HG03103 (cell line): ENCODE results near the gene RNF220.

Source experiments
- ATAC-seq: cut with Tn5 transposase; IDR thresholded peaks from one replicate; pipeline ENCODE4 v1.9.1; 2021; ENCODE audit warnings: low read depth; ENCODE audit not compliant: unreplicated experiment

The RNF220 gene

GRCh38 chr1:44572572-44572879 lies 167.5 kb downstream of the RNF220 start:
- no peak for ATAC-seq

DNA sequence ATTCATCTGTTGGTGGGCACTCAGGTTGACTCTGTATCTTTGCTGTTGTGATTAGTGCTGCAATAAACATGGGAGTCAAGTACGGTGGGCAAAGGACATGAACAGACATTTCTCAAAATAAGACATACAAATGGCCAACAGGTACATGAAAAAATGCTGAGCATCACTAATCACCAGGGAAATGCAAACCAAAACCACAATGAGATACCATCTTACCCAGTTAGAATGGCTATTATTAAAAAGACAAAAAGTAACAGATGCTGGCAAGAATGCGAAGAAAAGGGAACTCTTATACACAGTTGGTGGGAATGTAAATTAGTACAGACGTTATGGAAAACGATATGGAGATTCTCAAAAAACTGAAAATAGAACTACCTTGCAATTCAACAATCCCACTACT lies 170.3 kb downstream of the RNF220 start:
- ATAC-seq = no peak

- no peak for ATAC-seq
These were observed 171.5 kb downstream of the RNF220 start for GRCh38 chr1:44576456-44577150.

GRCh38 chr1:44581205-44581604 lies 176.2 kb downstream of the RNF220 start:
- no peak for ATAC-seq

GRCh38 chr1:44584167-44584566 lies 179.1 kb downstream of the RNF220 start:
- ATAC-seq = no peak

DNA sequence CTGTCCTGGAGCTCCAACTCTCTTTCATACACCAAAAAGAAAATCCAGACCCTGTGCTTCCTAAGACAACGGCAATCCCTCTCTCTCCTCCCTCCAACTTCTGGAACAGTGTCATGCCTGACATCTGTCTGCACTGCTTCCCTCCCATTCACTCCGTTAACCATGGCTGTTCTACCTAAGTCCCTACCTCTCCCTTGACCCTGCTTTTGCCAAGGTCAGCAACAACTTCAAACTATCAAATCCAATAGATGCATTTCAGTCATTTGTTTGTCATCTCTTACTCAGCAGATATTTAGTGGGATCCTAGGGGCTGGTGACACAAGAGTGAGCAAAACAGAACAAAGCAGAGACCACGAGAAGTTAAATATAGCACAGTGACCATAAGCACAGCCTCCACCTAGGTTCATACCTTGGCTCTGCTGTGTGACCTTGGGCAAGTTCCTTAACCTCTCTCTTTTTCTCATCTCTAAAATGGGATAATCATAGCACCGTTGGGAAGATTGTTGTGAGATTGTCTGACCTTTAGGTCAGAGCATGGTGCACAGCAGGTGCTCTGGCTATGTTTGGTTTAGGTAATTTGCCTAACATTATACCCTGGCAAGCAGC lies 180.4 kb downstream of the RNF220 start:
- ATAC-seq = no peak

- no peak for ATAC-seq
These were observed 182.9 kb downstream of the RNF220 start for GRCh38 chr1:44587796-44588460.

GRCh38 chr1:44588551-44589210 lies 183.6 kb downstream of the RNF220 start:
- ATAC-seq = no peak

DNA sequence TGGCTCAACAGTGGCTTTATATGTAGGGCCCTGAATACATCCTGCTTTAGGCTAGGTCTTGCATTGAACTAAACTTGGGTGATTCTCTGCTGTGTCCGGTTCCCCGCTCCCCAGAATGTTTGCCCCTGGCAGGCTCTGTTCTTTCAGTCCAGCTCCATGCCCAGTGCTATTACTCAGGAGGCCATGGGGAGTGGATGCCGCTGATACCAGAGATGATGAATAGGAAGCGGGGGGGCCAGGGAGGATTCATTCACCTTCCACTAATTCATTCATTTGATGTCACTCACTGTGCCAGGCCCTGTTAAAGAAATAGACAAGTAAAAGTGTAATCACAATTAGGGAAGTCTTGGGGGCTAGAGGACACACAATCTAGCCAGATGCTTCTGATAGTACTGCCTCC lies 185.4 kb downstream of the RNF220 start:
- ATAC-seq = no peak

GRCh38 chr1:44591381-44591780 lies 186.3 kb downstream of the RNF220 start:
- no peak for ATAC-seq

DNA sequence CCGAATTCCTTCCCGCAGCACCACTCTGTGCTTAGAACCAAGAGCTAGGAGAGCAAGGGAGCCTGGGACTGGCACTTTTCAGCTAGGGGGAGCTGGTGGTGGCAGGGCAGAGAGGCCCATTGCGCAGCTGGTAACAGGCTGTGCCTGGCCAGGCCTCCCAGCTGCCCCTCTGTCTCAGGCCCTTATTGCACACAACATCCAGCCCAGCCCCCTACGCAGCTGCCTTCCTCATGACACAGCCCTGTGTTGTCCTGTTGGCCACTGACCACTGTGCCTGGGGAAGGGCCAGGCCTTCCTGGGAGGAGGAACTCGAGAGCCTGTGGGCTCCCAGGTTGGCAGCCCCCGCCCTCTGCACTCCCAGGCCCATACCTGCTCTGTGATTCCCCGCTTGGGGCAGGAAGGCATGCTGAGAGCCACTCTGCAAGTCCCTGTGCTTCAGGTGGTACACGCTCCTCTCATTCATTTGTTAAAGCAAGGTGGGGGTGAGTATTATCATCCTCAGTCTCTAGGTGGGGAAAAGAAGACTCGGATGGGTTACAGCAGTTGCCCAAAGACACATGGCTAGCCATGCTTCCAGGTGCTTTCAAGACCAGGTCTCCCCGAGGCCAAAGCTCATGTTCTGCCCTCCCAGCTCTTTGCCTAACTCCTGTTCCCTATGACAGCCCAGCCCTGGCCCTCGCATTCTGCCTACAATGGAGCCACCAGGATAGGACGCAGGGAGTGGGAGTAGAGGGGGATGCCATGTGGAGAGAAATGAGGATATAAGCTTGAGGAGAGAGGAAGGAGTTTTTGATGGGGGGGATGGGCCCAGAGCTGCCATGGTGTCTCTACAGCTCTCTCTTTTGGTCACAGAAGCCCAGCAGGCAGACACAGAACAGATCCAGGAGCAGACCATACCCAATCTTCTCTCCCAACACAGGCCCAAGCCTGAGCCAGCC lies 187.4 kb downstream of the RNF220 start:
- no peak for ATAC-seq

GRCh38 chr1:44594353-44594752 lies 189.3 kb downstream of the RNF220 start:
- no peak for ATAC-seq

GRCh38 chr1:44594871-44595735 lies 190.0 kb downstream of the RNF220 start:
- no peak for ATAC-seq

GRCh38 chr1:44596511-44596910 lies 191.5 kb downstream of the RNF220 start:
- ATAC-seq = no peak

DNA sequence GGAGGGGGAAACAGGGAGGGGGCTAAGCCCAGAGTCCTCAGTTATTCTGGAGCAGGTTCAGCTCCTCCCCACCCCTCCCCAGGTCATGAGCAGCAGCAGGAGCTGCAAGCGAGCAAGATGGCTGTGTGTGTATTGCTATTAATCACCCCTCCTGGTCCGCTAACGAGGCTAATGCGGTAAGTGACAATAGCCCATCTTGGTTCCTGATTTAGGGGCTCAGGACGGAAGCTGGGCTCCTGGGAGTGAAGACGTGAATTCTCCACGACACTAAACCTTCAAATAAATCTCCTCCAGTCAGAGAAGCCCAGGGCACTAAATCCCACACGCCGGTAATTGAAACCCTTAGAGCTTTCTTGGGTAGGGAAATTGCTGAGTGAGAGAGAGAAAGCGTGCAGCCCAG lies 193.1 kb downstream of the RNF220 start:
- ATAC-seq = no peak

DNA sequence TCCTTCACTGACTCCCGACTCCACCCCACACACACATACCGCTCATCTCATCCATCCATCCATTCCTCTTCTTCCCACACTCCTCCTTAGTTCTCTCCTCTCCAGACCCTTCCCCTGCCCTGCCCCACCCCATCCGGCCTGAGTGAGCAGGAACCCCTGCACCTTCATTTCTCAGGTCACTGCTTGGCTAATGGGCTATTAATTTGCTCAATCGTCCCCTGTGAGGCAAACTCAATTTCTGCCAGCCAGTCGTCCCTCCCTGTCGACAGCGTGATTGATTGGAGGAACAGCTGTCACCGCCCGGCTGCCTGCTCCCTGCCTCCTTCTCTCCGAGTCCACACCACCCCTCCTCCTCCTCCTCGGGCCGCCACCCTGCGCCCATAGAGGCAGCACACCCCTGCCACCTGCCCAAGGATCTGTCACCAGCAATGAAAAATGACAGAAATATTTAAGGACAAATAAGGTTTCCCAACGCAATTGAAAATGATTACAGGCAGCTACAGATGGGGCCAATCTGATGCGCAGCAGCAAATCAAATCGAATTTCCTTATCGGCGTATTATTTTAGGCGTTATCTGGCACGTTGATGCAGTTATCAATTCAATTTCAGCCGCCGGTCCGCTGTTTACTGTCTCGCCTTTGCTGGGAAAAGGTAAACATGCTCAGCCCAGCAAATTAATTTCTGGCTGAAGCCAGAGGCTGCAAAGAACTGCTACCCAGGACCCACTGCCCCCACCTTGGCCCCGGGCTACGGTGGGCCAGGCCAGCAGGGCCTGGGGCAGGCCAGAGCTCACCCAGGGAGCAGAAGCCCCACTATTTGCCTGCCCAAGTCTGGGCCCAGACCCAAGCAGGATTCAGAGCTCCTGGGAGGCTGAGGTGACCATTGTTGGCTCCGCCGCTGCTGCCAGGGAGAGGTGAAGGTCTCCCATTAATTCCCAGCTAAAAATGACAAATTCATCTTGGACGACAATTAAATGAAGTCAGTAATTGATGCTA lies 197.9 kb downstream of the RNF220 start:
- ATAC-seq = no peak

GRCh38 chr1:44603718-44604117 lies 198.7 kb downstream of the RNF220 start:
- ATAC-seq = no peak

GRCh38 chr1:44604157-44604955 lies 199.3 kb downstream of the RNF220 start:
- ATAC-seq = no peak
